IPS-11a (cell line): ENCODE measurements around the gene BBOF1.
A peak's percentile ranks its signal among the peaks of the same experiment; 100 is the strongest.
"Not testable (repeated sequence)": the region's sequence is repeated elsewhere in the genome, so short reads cannot be mapped to it uniquely, and the experiment has no call there.

Experiments used
- H3K4me3 ChIP-seq: one replicate; pipeline ENCODE4 v1.5.1; 2013; ENCODE audit warnings: low read depth, low read length, control low read depth

Gene BBOF1

GRCh38 chr14:74018586-74019407 is at the start of gene BBOF1, which contains the start of gene ENTPD5:
TSS of gene BBOF1 (plus strand) at chr14:74019349. CDS start at chr14:74019479, 130 bp downstream.
TSS of gene ENTPD5 (minus strand) at chr14:74019288. CDS start at chr14:73988102, 31,186 bp downstream.
- peak within 1 kb of the TSS; percentile 95 for H3K4me3 ChIP-seq

- H3K4me3 ChIP-seq: no peak overlapping the region
Observed at GRCh38 chr14:73973497-73973896, 45.7 kb upstream of the BBOF1 start.

GRCh38 chr14:73976125-73976524 is 43.0 kb upstream of the BBOF1 start:
- no peak overlapping the region for H3K4me3 ChIP-seq

GRCh38 chr14:73977896-73978295 is 41.3 kb upstream of the BBOF1 start:
- H3K4me3 ChIP-seq: no peak overlapping the region

GRCh38 chr14:73988065-73988464 is 31.1 kb upstream of the BBOF1 start:
- H3K4me3 ChIP-seq: no peak overlapping the region

GRCh38 chr14:73988656-73989055 is 30.5 kb upstream of the BBOF1 start:
- not testable (repeated sequence) for H3K4me3 ChIP-seq

GRCh38 chr14:73991092-73991491 is 28.1 kb upstream of the BBOF1 start:
- no peak overlapping the region for H3K4me3 ChIP-seq

GRCh38 chr14:73994926-73995325 is 24.2 kb upstream of the BBOF1 start:
- H3K4me3 ChIP-seq: not testable (repeated sequence)

- no peak overlapping the region for H3K4me3 ChIP-seq
Observed at GRCh38 chr14:73995977-73996378, 23.2 kb upstream of the BBOF1 start.

GRCh38 chr14:73996731-73997107 is 22.4 kb upstream of the BBOF1 start:
- no peak overlapping the region for H3K4me3 ChIP-seq

GRCh38 chr14:73997108-73997943 is 21.8 kb upstream of the BBOF1 start:
- H3K4me3 ChIP-seq: no peak overlapping the region

- H3K4me3 ChIP-seq: no peak overlapping the region
Observed at GRCh38 chr14:73997944-73998447, 21.2 kb upstream of the BBOF1 start.

- no peak overlapping the region for H3K4me3 ChIP-seq
Observed at GRCh38 chr14:73998726-73999125, 20.4 kb upstream of the BBOF1 start.

GRCh38 chr14:74005664-74006063 is 13.5 kb upstream of the BBOF1 start:
- H3K4me3 ChIP-seq: not testable (repeated sequence)

GRCh38 chr14:74008843-74009499 is 10.2 kb upstream of the BBOF1 start:
- no peak overlapping the region for H3K4me3 ChIP-seq

- no peak overlapping the region for H3K4me3 ChIP-seq
Observed at GRCh38 chr14:74014299-74014698, 4.8 kb upstream of the BBOF1 start.

- no peak overlapping the region for H3K4me3 ChIP-seq
Observed at GRCh38 chr14:74015176-74015575, 4.0 kb upstream of the BBOF1 start.

- no peak overlapping the region for H3K4me3 ChIP-seq
Observed at GRCh38 chr14:74015963-74016362, 3.2 kb upstream of the BBOF1 start.

GRCh38 chr14:74018174-74018585 is 969 bp upstream of the BBOF1 start:
- H3K4me3 ChIP-seq: peak overlapping the region; percentile 95

- H3K4me3 ChIP-seq: peak overlapping the region; percentile 95
Observed at GRCh38 chr14:74019408-74020137, 424 bp downstream of the BBOF1 start.
